DOHH2 (cell line): ENCODE measurements around the gene PCDHGA4.

ENCODE experiments used
- H3F3A ChIP-seq: fragments of 200-600 bp; sonication (generic), shearing (Covaris generic); 2 replicates; pipeline ENCODE4 v1.6.0; 2016; ENCODE audit warnings: antibody characterized with exemption, mild to moderate bottlenecking; ENCODE audit not compliant: control insufficient read depth, insufficient read depth
- H3K27ac ChIP-seq: fragments of 200-600 bp; sonication (generic); 2 replicates; pipeline ENCODE4 v1.5.1; 2014; ENCODE audit warnings: low read depth, mild to moderate bottlenecking, low read length, moderate library complexity
- H3K27me3 ChIP-seq: fragments of 200-600 bp; sonication (generic); 2 replicates; pipeline ENCODE4 v1.6.1; 2014; ENCODE audit warnings: mild to moderate bottlenecking, low read length, mixed read lengths; ENCODE audit not compliant: control insufficient read depth
- H3K36me3 ChIP-seq: fragments of 200-600 bp; sonication (generic); 2 replicates; pipeline ENCODE4 v1.6.1; 2014; ENCODE audit warnings: mild to moderate bottlenecking, low read length, moderate library complexity, mixed read lengths; ENCODE audit not compliant: control insufficient read depth
- H3K4me1 ChIP-seq: fragments of 200-600 bp; sonication (generic); 2 replicates; pipeline ENCODE4 v1.6.1; 2014; ENCODE audit warnings: mild to moderate bottlenecking, low read length, mixed read lengths; ENCODE audit not compliant: control insufficient read depth
- H3K4me2 ChIP-seq: fragments of 200-600 bp; sonication (generic); 2 replicates; pipeline ENCODE4 v1.6.0; 2014; ENCODE audit warnings: mild to moderate bottlenecking, low read length, moderate library complexity
- H3K4me3 ChIP-seq: fragments of 200-600 bp; sonication (generic); 2 replicates; pipeline ENCODE4 v1.5.1; 2014; ENCODE audit warnings: mild to moderate bottlenecking, low read length, mixed read lengths
- H3K79me2 ChIP-seq: fragments of 200-600 bp; sonication (generic); 2 replicates; pipeline ENCODE4 v1.6.1; 2014; ENCODE audit warnings: mild to moderate bottlenecking, low read length, mixed read lengths; ENCODE audit not compliant: control insufficient read depth
- H3K9me2 ChIP-seq: fragments of 200-600 bp; sonication (generic); replicated peaks from 2 replicates; pipeline ENCODE4 v1.6.1; 2014; ENCODE audit warnings: mild to moderate bottlenecking, low read length, mixed read lengths; ENCODE audit not compliant: control insufficient read depth
- H3K9me3 ChIP-seq: fragments of 200-600 bp; sonication (generic); 2 replicates; pipeline ENCODE4 v1.6.1; 2014; ENCODE audit warnings: antibody characterized with exemption, low read length, mixed read lengths; ENCODE audit not compliant: control insufficient read depth, insufficient read depth
- H4K20me1 ChIP-seq: fragments of 200-600 bp; sonication (generic); 2 replicates; pipeline ENCODE4 v1.6.0; 2014; ENCODE audit warnings: low read depth, mild to moderate bottlenecking, antibody characterized with exemption, low read length, moderate library complexity; ENCODE audit not compliant: control insufficient read depth, insufficient read depth
- CTCF ChIP-seq: fragments of 200-600 bp; sonication (generic); IDR thresholded peaks from one replicate; pipeline ENCODE4 v1.5.1; 2014; ENCODE audit warnings: antibody characterized with exemption, mild to moderate bottlenecking, low read depth, low read length; ENCODE audit not compliant: poor library complexity, severe bottlenecking
- EZH2phosphoT487 ChIP-seq: fragments of 200-600 bp; sonication (generic); IDR thresholded peaks from 2 replicates; pipeline ENCODE4 v1.6.1; 2017; ENCODE audit warnings: borderline replicate concordance, mild to moderate bottlenecking, antibody characterized with exemption, low read length, moderate library complexity, mixed read lengths

Gene PCDHGA4

GRCh38 chr5:141363952-141364660, 9.3 kb downstream of the PCDHGA4 start, which contains the start of gene PCDHGA5:
Gene PCDHGA5 (plus strand): TSS chr5:141364162. CDS start chr5:141364331, 169 bp downstream.
- Histone ChIP-seq H3K4me2 (peak within 1 kb of the TSS; percentile 58), H3K36me3 (peaks cover 54% of the 10 kb centered on the region), H3K4me1 (peaks cover 28% of the 10 kb centered on the region), H3K9me2 (no peaks in the 10 kb centered on the region), H3K27me3 (no peaks in the 10 kb centered on the region), H3K4me3 (peak within 1 kb of the TSS; percentile 61), H3K27ac (peak within 1 kb of the TSS; percentile 61), H3K9me3 (peaks cover 48% of the 10 kb centered on the region), H3F3A (peaks cover 8% of the 10 kb centered on the region; the same call in 1 of the 2 replicates), H4K20me1 (no peaks in the 10 kb centered on the region), H3K79me2 (peaks cover 45% of the 10 kb centered on the region)
- TF ChIP-seq CTCF (no peak), EZH2phosphoT487 (no peak)

GRCh38 chr5:141366016-141366896, 11.4 kb downstream of the PCDHGA4 start:
- TF ChIP-seq CTCF = no peak
- TF ChIP-seq EZH2phosphoT487 = no peak
- Histone ChIP-seq H3K9me2 (no peaks in the 10 kb centered on the region), H3K9me3 (peaks cover 50% of the 10 kb centered on the region)

GRCh38 chr5:141369994-141370848, 15.4 kb downstream of the PCDHGA4 start, which contains the start of gene PCDHGB3:
Gene PCDHGB3 (plus strand): TSS chr5:141370242. CDS start chr5:141370395, 153 bp downstream.
- no peak for TF ChIP-seq EZH2phosphoT487
- TF ChIP-seq CTCF = peak; percentile 72
- no peaks in the 10 kb centered on the region for H3K27me3 ChIP-seq
- peaks cover 17% of the 10 kb centered on the region for H3K4me1 ChIP-seq
- peaks cover 59% of the 10 kb centered on the region for H3K9me3 ChIP-seq
- peak within 1 kb of the TSS; percentile 64 for H3K4me2 ChIP-seq
- peak within 1 kb of the TSS; percentile 73 for H3K4me3 ChIP-seq
- H3K27ac ChIP-seq = no peak within 1 kb of the TSS; the same call in 1 of the 2 replicates
- H4K20me1 ChIP-seq = no peaks in the 10 kb centered on the region
- peaks cover 37% of the 10 kb centered on the region for H3K79me2 ChIP-seq
- no peaks in the 10 kb centered on the region for H3K9me2 ChIP-seq
- H3F3A ChIP-seq = 0 out of 2 replicates have a peak, but pooled peaks cover 3% of the 10 kb centered on the region
- H3K36me3 ChIP-seq = peaks cover 64% of the 10 kb centered on the region

More at GRCh38 chr5:141366016-141366896, 11.4 kb downstream of the PCDHGA4 start:
- Histone ChIP-seq H3K36me3 (peaks cover 58% of the 10 kb centered on the region), H3K27me3 (no peaks in the 10 kb centered on the region), H3K4me2 (no peak overlapping the region), H4K20me1 (no peaks in the 10 kb centered on the region), H3K4me3 (no peak overlapping the region), H3K79me2 (peaks cover 44% of the 10 kb centered on the region), H3F3A (peaks cover 8% of the 10 kb centered on the region; the same call in 1 of the 2 replicates), H3K4me1 (peaks cover 33% of the 10 kb centered on the region), H3K27ac (no peak overlapping the region)
